GM11168 (cell line): ENCODE results near the gene PRR7.

Source experiments
- in situ Hi-C: fragments of 300-500 bp; cut with MboI; formaldehyde crosslinking; loops from one replicate; pipeline ENCODE4 v1.12.0; 2022; ENCODE audit warnings: low sequenced_read_pairs; ENCODE audit not compliant: unreplicated experiment

Gene PRR7

GRCh38 chr5:177421062-177421798 is 25.4 kb upstream of the PRR7 start:
- in situ Hi-C loops, result no loop called here

- in situ Hi-C loops, result no loop called here
Measured at GRCh38 chr5:177423671-177424070, 22.9 kb upstream of the PRR7 start.

GRCh38 chr5:177425196-177425800 is 21.3 kb upstream of the PRR7 start:
- in situ Hi-C loops, result no loop called here

- in situ Hi-C loops, result no loop called here
Measured at GRCh38 chr5:177425801-177426565, 20.6 kb upstream of the PRR7 start.

- in situ Hi-C loops, result no loop called here
Measured at GRCh38 chr5:177426566-177427210, 19.9 kb upstream of the PRR7 start, which contains the start of gene GRK6. GRK6 (plus strand) TSS chr5:177426676; CDS start chr5:177426846, 170 bp downstream.

- in situ Hi-C loops, result no loop called here
Measured at GRCh38 chr5:177427211-177427822, 19.3 kb upstream of the PRR7 start.

GRCh38 chr5:177427919-177428573 is 18.6 kb upstream of the PRR7 start:
- in situ Hi-C loops, result no loop called here

GRCh38 chr5:177428574-177429217 is 17.9 kb upstream of the PRR7 start:
- in situ Hi-C loops, result no loop called here

GRCh38 chr5:177429248-177430040 is 17.2 kb upstream of the PRR7 start:
- in situ Hi-C loops, result no loop called here

GRCh38 chr5:177430140-177430951 is 16.3 kb upstream of the PRR7 start:
- in situ Hi-C loops, result no loop called here

GRCh38 chr5:177430972-177431316 is 15.7 kb upstream of the PRR7 start:
- in situ Hi-C loops, result no loop called here

GRCh38 chr5:177431317-177432142 is 15.1 kb upstream of the PRR7 start:
- in situ Hi-C loops, result no loop called here

GRCh38 chr5:177432143-177432838 is 14.3 kb upstream of the PRR7 start:
- in situ Hi-C loops, result no loop called here

- in situ Hi-C loops, result no loop called here
Measured at GRCh38 chr5:177432839-177433657, 13.6 kb upstream of the PRR7 start.

- in situ Hi-C loops, result no loop called here
Measured at GRCh38 chr5:177433658-177434217, 12.9 kb upstream of the PRR7 start.
